Measurements from ENCODE around the gene ASRGL1.

ASRGL1 gene

DNA sequence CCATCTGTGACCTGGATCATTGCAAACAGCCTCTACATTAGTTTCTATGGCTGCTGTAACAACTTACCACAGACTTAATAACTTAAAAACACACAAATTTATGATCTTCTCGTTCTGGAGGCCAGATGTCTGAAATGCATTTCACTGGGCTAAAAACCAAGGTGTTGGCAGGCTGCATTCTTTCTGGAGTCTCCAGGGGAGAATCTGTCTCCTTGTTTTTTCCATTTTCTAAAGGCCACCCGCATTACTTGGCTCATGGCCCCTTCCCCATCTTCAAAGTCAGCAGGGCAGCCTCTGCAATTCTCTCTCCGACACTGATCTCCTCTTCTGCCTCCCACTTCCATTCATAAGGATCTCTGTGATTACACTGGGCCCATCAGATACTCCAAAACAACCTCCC, 93.2 kb downstream of the ASRGL1 start:
- TF ChIP-seq POLR2AphosphoS5 (IDR thresholded peaks at IDR 0.05; ENCODE audit: low read depth, low read length): no peak
- no peak for TF ChIP-seq TAF1 (IDR thresholded peaks at IDR 0.05; ENCODE audit: borderline replicate concordance, insufficient read depth, low read length)
- TF ChIP-seq FOXP2 (optimal IDR thresholded peaks at IDR 0.05; ENCODE audit: borderline replicate concordance, extremely low read depth, extremely low read length, insufficient read depth): no peak

DNA sequence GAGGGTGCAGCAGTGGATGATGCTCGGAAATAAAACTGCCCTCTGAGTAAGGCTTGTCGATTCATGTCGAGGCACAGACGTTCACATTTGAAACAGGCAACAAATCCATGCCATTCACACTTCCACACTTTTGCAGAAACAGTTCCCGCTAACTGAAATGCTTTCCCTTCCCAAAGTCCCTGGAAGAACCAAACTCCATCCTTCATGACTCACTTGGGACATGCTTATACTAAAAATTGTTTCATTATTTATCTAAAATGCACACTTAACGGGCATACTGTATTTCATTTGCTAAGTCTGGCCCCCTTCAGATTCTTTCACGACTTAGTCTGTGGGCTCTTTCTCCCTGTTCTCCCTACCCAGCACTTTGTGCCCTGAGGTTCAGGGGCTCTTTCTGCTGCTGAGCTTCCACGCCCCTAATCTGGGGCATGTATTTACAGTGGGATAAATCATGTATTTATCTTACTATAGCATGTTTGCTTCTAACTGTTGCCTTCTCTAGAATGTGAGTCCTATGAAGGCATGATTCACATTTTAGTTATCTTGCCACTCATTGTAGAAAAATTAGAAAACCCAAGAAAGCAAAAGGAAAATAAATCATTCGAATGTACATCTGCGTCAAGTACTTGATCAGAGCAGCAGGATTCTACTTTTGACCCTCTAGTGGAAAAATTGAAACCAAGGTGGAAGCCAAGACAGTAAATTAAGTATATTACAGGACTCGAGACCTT, 94.1 kb downstream of the ASRGL1 start:
- no peak for TF ChIP-seq POLR2AphosphoS5 (IDR thresholded peaks at IDR 0.05; ENCODE audit: low read depth, low read length)
- no peak for TF ChIP-seq TAF1 (IDR thresholded peaks at IDR 0.05; ENCODE audit: borderline replicate concordance, insufficient read depth, low read length)
- no peak for TF ChIP-seq SIN3A (IDR thresholded peaks at IDR 0.05; ENCODE audit: borderline replicate concordance, insufficient read depth, low read length)

DNA sequence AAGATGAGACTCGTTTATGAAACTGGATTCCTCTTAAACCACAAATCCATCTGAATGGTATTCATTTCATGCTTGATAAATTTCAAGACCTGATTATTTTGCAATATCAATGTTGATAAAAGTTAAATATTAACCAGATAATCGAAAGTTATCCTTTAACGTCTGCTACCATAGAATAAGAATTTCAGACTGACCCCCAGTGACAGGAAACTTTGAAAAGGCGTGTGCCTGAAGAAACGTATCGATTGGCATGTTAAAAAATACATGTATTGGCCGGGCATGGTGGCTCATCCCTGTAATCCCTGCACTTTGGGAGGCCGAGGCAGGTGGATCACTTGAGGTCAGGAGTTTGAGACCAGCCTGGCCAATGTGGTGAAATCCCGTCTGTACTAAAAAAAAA, 95.4 kb downstream of the ASRGL1 start:
- TF ChIP-seq POLR2AphosphoS5 (IDR thresholded peaks at IDR 0.05; ENCODE audit: low read depth, low read length) (no peak), FOXP2 (optimal IDR thresholded peaks at IDR 0.05; ENCODE audit: borderline replicate concordance, extremely low read depth, extremely low read length, insufficient read depth) (no peak), SIN3A (IDR thresholded peaks at IDR 0.05; ENCODE audit: borderline replicate concordance, insufficient read depth, low read length) (no peak), TAF1 (IDR thresholded peaks at IDR 0.05; ENCODE audit: borderline replicate concordance, insufficient read depth, low read length) (no peak)
- TF ChIP-seq, protein P1, sequence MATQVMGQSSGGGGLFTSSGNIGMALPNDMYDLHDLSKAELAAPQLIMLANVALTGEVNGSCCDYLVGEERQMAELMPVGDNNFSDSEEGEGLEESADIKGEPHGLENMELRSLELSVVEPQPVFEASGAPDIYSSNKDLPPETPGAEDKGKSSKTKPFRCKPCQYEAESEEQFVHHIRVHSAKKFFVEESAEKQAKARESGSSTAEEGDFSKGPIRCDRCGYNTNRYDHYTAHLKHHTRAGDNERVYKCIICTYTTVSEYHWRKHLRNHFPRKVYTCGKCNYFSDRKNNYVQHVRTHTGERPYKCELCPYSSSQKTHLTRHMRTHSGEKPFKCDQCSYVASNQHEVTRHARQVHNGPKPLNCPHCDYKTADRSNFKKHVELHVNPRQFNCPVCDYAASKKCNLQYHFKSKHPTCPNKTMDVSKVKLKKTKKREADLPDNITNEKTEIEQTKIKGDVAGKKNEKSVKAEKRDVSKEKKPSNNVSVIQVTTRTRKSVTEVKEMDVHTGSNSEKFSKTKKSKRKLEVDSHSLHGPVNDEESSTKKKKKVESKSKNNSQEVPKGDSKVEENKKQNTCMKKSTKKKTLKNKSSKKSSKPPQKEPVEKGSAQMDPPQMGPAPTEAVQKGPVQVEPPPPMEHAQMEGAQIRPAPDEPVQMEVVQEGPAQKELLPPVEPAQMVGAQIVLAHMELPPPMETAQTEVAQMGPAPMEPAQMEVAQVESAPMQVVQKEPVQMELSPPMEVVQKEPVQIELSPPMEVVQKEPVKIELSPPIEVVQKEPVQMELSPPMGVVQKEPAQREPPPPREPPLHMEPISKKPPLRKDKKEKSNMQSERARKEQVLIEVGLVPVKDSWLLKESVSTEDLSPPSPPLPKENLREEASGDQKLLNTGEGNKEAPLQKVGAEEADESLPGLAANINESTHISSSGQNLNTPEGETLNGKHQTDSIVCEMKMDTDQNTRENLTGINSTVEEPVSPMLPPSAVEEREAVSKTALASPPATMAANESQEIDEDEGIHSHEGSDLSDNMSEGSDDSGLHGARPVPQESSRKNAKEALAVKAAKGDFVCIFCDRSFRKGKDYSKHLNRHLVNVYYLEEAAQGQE (IDR thresholded peaks at IDR 0.05; ENCODE audit: insufficient read depth in 1 of 2, low read depth in 2 of 2, low read length in 2 of 2): no peak

DNA sequence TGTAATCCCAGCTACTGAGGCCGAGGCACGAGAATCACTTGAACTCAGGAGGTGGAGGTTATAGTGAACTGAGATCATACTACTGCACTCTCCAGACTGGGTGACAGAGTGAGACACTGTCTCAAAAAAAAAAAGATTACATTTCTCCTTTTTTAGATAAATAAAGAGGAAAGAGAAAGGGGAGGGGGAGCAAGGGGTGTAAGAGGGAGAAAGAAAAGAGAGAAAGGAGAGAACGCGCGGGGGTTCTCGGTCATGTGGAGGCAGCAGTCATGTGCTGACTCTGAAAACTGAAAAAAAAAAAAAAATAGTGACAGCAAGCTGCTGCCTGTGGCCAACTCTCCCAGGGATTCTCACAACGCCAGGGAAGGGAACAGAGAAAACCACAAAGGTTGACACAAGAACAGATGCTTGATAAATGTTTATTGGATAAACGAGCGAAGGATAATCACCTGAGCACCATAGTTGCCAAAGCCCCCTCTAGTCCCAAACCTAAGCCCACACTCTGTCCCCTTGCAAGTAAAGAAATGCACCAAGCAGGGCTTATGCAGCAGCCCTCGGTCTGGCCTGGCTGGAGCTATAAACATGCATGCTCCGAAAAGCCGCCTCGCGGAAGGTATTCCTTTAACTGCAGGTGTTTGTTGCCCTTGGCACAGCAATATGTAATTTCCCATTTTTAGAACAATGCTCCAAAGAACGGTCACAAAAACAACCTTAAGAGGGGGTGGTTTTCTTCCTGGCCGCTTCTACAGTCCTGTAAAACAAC, 96.1 kb downstream of the ASRGL1 start:
- TF ChIP-seq, protein P1 (IDR thresholded peaks at IDR 0.05; ENCODE audit: insufficient read depth in 1 of 2, low read depth in 2 of 2, low read length in 2 of 2): no peak
- TF ChIP-seq POLR2AphosphoS5 (IDR thresholded peaks at IDR 0.05; ENCODE audit: low read depth, low read length): no peak
- TF ChIP-seq TAF1 (IDR thresholded peaks at IDR 0.05; ENCODE audit: borderline replicate concordance, insufficient read depth, low read length): no peak
- TF ChIP-seq FOXP2 (optimal IDR thresholded peaks at IDR 0.05; ENCODE audit: borderline replicate concordance, extremely low read depth, extremely low read length, insufficient read depth): no peak
- no peak for TF ChIP-seq SIN3A (IDR thresholded peaks at IDR 0.05; ENCODE audit: borderline replicate concordance, insufficient read depth, low read length)

DNA sequence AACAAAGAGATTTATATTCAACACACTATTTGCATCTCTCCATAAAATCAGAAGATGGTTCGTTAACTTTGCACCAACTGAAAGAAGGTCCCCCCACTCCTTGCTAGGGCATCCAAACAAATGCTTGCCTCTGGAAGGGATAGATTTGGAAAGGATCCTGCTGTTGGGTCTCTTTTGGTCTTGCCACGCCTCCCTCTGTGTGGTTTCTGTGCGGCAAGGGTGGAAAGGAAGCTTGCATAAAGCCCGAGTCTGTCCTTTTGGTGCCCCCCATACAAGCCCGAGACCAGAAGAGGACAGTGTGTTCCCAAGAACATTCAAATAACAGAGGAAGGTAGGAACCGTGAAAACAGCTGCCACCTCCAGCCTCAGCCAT, 96.6 kb downstream of the ASRGL1 start:
- TF ChIP-seq SIN3A (IDR thresholded peaks at IDR 0.05; ENCODE audit: borderline replicate concordance, insufficient read depth, low read length): no peak
- TF ChIP-seq, protein P1 (IDR thresholded peaks at IDR 0.05; ENCODE audit: insufficient read depth in 1 of 2, low read depth in 2 of 2, low read length in 2 of 2): no peak
- no peak for TF ChIP-seq POLR2AphosphoS5 (IDR thresholded peaks at IDR 0.05; ENCODE audit: low read depth, low read length)
- no peak for TF ChIP-seq TAF1 (IDR thresholded peaks at IDR 0.05; ENCODE audit: borderline replicate concordance, insufficient read depth, low read length)

Measured in PFSK-1 (cell line).